Measurements from ENCODE around the gene TPX2. TPM values are rescaled to one million over a fixed set of nuclear protein-coding genes. Genes with fewer than 3 reads are reported as not detected.

TPX2 gene
- polyA plus RNA-seq, 1 donor from 2014 or later = 2.1 TPM

- Histone ChIP-seq H3K27me3 (ENCODE audit: insufficient read depth, low read depth, low read length) (no peaks in the 10 kb centered on the region), H3K36me3 (ENCODE audit: insufficient read depth, low read length) (no peaks in the 10 kb centered on the region), H3K79me2 (replicated peaks; ENCODE audit: insufficient read depth, low read length) (no peaks in the 10 kb centered on the region), H2AFZ (ENCODE audit: low read depth, low read length) (no peak overlapping the region), H3K4me3 (ENCODE audit: low read length) (no peak overlapping the region), H3K9me2 (ENCODE audit: insufficient read depth, low read length) (no peaks in the 10 kb centered on the region), H3K27ac (ENCODE audit: low read length) (no peak overlapping the region), H3K9me3 (ENCODE audit: low read length) (no peaks in the 10 kb centered on the region), H3F3A (ENCODE audit: insufficient read depth, low read length, poor library complexity, severe bottlenecking) (no peaks in the 10 kb centered on the region), H3K4me2 (ENCODE audit: low read length) (no peak overlapping the region), H3K9ac (ENCODE audit: low read length) (no peak overlapping the region), H4K20me1 (ENCODE audit: insufficient read depth) (no peaks in the 10 kb centered on the region)
- TF ChIP-seq, protein P1, sequence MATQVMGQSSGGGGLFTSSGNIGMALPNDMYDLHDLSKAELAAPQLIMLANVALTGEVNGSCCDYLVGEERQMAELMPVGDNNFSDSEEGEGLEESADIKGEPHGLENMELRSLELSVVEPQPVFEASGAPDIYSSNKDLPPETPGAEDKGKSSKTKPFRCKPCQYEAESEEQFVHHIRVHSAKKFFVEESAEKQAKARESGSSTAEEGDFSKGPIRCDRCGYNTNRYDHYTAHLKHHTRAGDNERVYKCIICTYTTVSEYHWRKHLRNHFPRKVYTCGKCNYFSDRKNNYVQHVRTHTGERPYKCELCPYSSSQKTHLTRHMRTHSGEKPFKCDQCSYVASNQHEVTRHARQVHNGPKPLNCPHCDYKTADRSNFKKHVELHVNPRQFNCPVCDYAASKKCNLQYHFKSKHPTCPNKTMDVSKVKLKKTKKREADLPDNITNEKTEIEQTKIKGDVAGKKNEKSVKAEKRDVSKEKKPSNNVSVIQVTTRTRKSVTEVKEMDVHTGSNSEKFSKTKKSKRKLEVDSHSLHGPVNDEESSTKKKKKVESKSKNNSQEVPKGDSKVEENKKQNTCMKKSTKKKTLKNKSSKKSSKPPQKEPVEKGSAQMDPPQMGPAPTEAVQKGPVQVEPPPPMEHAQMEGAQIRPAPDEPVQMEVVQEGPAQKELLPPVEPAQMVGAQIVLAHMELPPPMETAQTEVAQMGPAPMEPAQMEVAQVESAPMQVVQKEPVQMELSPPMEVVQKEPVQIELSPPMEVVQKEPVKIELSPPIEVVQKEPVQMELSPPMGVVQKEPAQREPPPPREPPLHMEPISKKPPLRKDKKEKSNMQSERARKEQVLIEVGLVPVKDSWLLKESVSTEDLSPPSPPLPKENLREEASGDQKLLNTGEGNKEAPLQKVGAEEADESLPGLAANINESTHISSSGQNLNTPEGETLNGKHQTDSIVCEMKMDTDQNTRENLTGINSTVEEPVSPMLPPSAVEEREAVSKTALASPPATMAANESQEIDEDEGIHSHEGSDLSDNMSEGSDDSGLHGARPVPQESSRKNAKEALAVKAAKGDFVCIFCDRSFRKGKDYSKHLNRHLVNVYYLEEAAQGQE (IDR thresholded peaks at IDR 0.05; ENCODE audit: borderline replicate concordance) = no peak
- TF ChIP-seq, protein P2, sequence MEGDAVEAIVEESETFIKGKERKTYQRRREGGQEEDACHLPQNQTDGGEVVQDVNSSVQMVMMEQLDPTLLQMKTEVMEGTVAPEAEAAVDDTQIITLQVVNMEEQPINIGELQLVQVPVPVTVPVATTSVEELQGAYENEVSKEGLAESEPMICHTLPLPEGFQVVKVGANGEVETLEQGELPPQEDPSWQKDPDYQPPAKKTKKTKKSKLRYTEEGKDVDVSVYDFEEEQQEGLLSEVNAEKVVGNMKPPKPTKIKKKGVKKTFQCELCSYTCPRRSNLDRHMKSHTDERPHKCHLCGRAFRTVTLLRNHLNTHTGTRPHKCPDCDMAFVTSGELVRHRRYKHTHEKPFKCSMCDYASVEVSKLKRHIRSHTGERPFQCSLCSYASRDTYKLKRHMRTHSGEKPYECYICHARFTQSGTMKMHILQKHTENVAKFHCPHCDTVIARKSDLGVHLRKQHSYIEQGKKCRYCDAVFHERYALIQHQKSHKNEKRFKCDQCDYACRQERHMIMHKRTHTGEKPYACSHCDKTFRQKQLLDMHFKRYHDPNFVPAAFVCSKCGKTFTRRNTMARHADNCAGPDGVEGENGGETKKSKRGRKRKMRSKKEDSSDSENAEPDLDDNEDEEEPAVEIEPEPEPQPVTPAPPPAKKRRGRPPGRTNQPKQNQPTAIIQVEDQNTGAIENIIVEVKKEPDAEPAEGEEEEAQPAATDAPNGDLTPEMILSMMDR (IDR thresholded peaks at IDR 0.05; ENCODE audit: poor library complexity, severe bottlenecking) = no peak
- TF ChIP-seq SMC3 (conservative IDR thresholded peaks at IDR 0.05; ENCODE audit: poor library complexity) (no peak), TAF1 (IDR thresholded peaks at IDR 0.05; ENCODE audit: low read depth) (no peak), MXI1 (conservative IDR thresholded peaks at IDR 0.05; ENCODE audit: poor library complexity, severe bottlenecking) (no peak), EZH2 (IDR thresholded peaks at IDR 0.05; ENCODE audit: borderline replicate concordance, insufficient read depth, low read length, poor library complexity, severe bottlenecking) (no peak), RAD21 (conservative IDR thresholded peaks at IDR 0.05) (no peak), EP300 (conservative IDR thresholded peaks at IDR 0.05; ENCODE audit: poor library complexity, severe bottlenecking) (no peak), POLR2AphosphoS5 (IDR thresholded peaks at IDR 0.05) (no peak)
These were observed 102.8 kb downstream of the TPX2 start for GRCh38 chr20:31841928-31842327.

- no peaks in the 10 kb centered on the region for H3K9me3 ChIP-seq (ENCODE audit: low read length)
- TF ChIP-seq, protein P2 (IDR thresholded peaks at IDR 0.05; ENCODE audit: poor library complexity, severe bottlenecking) = no peak
- TF ChIP-seq EP300 (conservative IDR thresholded peaks at IDR 0.05; ENCODE audit: poor library complexity, severe bottlenecking) (no peak), TAF1 (IDR thresholded peaks at IDR 0.05; ENCODE audit: low read depth) (no peak), EZH2 (IDR thresholded peaks at IDR 0.05; ENCODE audit: borderline replicate concordance, insufficient read depth, low read length, poor library complexity, severe bottlenecking) (no peak), RAD21 (conservative IDR thresholded peaks at IDR 0.05) (no peak), POLR2AphosphoS5 (IDR thresholded peaks at IDR 0.05) (no peak), SMC3 (conservative IDR thresholded peaks at IDR 0.05; ENCODE audit: poor library complexity) (no peak)
- TF ChIP-seq, protein P1 (IDR thresholded peaks at IDR 0.05; ENCODE audit: borderline replicate concordance) = no peak
- H2AFZ ChIP-seq (ENCODE audit: low read depth, low read length) = no peak overlapping the region
- no peak overlapping the region for H3K27ac ChIP-seq (ENCODE audit: low read length)
- no peaks in the 10 kb centered on the region for H3K27me3 ChIP-seq (ENCODE audit: insufficient read depth, low read depth, low read length)
- no peak overlapping the region for H3K4me2 ChIP-seq (ENCODE audit: low read length)
- no peaks in the 10 kb centered on the region for H3F3A ChIP-seq (ENCODE audit: insufficient read depth, low read length, poor library complexity, severe bottlenecking)
- H3K4me3 ChIP-seq (ENCODE audit: low read length) = no peak overlapping the region
- H3K9ac ChIP-seq (ENCODE audit: low read length) = no peak overlapping the region
- no peaks in the 10 kb centered on the region for H3K9me2 ChIP-seq (ENCODE audit: insufficient read depth, low read length)
- H4K20me1 ChIP-seq (ENCODE audit: insufficient read depth) = no peaks in the 10 kb centered on the region
- no peaks in the 10 kb centered on the region for H3K36me3 ChIP-seq (ENCODE audit: insufficient read depth, low read length)
- no peaks in the 10 kb centered on the region for H3K79me2 ChIP-seq (replicated peaks; ENCODE audit: insufficient read depth, low read length)
These were observed 103.5 kb downstream of the TPX2 start for GRCh38 chr20:31842471-31843157.
